IMR-90 (cell line): ENCODE results near the gene ZFYVE28.

ENCODE experiments used
- BHLHE40 ChIP-seq: fragments of 150-350 bp; IDR thresholded peaks from 2 replicates; pipeline ENCODE4 v1.6.1; 2016; ENCODE audit warnings: mild to moderate bottlenecking, low read depth, low read length
- CEBPB ChIP-seq: IDR thresholded peaks from 2 replicates; pipeline ENCODE4 v1.6.1; 2012; ENCODE audit warnings: low read depth, low read length, improper control_type of control experiment
- CHD1 ChIP-seq: IDR thresholded peaks from 2 replicates; pipeline ENCODE4 v1.6.1; 2012; ENCODE audit warnings: low read depth, low read length, improper control_type of control experiment
- CTCF ChIP-seq: conservative IDR thresholded peaks from 2 replicates; pipeline ENCODE4 v1.5.1; 2012; ENCODE audit warnings: mild to moderate bottlenecking, low read depth, low read length, improper control_type of control experiment
- FOS ChIP-seq: fragments of 150-350 bp; IDR thresholded peaks from 2 replicates; pipeline ENCODE4 v1.6.1; 2016; ENCODE audit warnings: low read depth, low read length
- POLR2A ChIP-seq: IDR thresholded peaks from 2 replicates; pipeline ENCODE4 v1.6.1; 2012; ENCODE audit warnings: mild to moderate bottlenecking, low read depth, low read length
- RAD21 ChIP-seq: IDR thresholded peaks from 2 replicates; pipeline ENCODE4 v1.6.1; 2012; ENCODE audit warnings: low read length, improper control_type of control experiment
- SMC3 ChIP-seq: fragments of 150-350 bp; IDR thresholded peaks from 2 replicates; pipeline ENCODE4 v1.6.1; 2016; ENCODE audit warnings: low read depth, mild to moderate bottlenecking, antibody characterized with exemption, low read length, moderate library complexity
- USF2 ChIP-seq: fragments of 150-350 bp; IDR thresholded peaks from 2 replicates; pipeline ENCODE4 v1.6.1; 2017; ENCODE audit warnings: mild to moderate bottlenecking, antibody characterized with exemption, low read length, low read depth

GRCh38 chr4:2389691-2390090 lies 28.8 kb downstream of the ZFYVE28 start:
- TF ChIP-seq CTCF = no peak
- no peak for TF ChIP-seq POLR2A
- no peak for TF ChIP-seq BHLHE40
- no peak for TF ChIP-seq USF2
- no peak for TF ChIP-seq SMC3
- no peak for TF ChIP-seq FOS
- no peak for TF ChIP-seq CEBPB
- TF ChIP-seq CHD1 = no peak
- TF ChIP-seq RAD21 = no peak
